HG03460 (cell line): ENCODE results near the gene ACBD6.

Source experiments
- ATAC-seq: cut with Tn5 transposase; IDR thresholded peaks from one replicate; pipeline ENCODE4 v1.9.1; 2021; ENCODE audit not compliant: unreplicated experiment

The ACBD6 gene

GRCh38 chr1:180311011-180311730, 191.2 kb downstream of the ACBD6 start:
- ATAC-seq = no peak

DNA sequence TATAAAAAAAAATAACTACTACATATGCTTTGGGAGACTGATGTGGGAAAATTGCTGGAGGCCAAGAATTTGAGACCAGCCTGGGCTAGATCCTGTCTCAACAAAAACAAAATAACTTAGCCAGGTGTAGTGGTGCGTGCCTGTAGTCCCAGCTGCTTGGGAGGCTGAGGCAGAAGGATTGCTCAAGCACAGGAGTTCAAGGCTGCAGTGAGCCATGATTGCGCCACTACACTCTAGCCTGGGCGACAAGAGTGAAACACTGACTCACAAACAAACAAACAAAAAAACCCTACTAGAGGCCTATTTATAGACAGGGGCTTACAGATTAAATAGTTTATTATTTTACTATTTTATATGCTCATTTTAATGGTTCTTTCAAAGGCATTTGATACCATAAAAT, 192.3 kb downstream of the ACBD6 start:
- no peak for ATAC-seq

GRCh38 chr1:180309338-180309737, 193.0 kb downstream of the ACBD6 start:
- ATAC-seq = no peak

DNA sequence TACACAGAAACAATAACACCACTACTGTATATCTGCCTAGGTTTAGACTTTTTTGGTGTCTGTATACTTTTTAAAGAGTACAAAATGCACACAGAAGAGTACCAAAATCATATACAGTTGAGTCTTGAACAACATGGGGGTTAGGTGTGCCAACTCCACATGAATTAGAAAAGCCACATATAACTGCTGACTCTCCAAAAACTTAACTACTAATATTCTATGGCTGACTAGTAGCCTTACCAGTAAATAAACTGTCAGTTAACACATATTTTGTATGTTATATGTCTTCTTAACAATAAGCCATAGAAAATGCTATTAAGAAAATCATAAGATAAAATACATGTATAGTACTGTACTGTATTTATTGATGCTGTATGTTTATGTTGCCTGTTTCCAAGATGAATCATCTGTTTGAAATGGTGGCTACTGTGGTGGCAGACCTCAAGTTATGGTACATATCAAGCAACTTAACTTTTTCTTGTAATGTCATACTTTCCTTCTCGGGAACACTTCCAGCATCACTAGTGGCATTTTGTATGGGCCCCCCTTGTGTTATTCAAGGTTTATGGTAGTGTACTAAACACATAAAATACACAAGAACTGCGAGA, 201.1 kb downstream of the ACBD6 start:
- no peak for ATAC-seq

DNA sequence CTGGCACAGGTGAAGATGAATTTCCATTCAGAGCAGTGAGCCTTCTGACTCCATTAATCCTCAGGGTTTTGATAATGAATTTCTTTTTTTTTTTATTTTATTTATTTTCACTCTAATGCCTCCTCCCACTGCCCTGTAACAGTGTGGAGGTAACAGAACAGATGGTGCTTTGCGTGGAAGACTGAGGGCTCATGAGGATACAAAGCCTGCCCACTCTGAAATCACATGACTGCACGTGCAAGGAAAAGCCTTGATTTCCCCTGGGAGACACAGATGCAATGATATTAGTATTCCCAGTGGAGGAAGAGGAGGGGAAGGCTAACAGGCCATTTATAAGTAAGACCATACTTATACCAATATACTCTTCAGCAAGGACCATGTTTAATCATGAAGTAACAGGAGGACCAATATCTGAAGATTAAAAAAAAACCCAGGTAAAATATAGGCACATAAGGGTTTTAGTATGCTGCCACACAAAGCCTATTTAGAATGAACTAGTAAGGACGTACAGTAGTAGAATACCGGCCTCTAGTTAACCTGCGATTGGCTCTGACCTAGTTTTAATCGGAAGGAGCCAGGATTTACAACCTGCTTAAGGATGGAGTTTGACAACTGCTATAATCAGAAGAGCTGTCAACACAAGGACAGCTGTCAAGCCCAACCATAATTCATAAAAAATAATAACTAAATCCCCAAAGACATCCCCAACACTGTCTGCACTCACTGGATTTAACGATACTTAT, 202.7 kb downstream of the ACBD6 start:
- ATAC-seq = no peak

DNA sequence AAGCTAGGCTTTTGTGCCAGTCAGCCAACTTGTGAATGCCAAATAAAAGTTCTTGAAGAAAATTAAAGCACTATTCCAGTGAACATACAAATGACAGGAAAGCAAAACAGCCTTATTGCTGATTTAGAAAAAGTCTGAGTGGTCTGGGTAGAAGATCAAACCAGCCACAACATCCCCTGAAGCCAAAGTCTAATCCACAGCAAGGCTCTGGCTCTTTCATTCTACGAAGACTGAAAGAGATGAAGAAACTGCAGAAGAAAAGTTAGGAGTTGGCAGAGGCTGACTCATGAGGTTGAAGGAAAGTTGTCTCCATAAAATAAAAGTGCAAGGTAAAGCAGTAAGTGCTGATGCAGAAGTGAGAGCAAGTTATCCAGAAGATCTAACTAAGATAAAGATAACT, 206.4 kb downstream of the ACBD6 start:
- no peak for ATAC-seq

DNA sequence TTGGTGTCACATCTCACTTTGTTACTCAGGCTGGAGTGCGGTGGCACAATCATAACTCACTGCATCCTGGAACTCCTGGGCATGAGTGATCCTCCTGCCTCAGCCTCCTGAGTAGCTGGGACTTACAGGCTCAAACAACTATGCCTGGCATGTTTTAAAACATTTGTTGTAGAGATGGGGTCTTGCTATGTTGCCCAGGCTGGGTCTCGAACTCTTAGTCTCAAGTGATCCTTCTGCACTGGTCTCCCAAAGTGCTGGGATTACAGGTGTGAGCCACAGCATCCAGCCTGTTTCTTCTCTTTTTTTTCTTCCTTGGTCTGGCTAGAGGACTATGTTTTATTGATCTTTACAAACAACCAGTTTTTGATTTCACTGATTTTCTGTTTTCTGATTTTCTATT, 207.7 kb downstream of the ACBD6 start:
- ATAC-seq = no peak

GRCh38 chr1:180291004-180291403, 211.4 kb downstream of the ACBD6 start:
- ATAC-seq = no peak

GRCh38 chr1:180290265-180291001, 211.9 kb downstream of the ACBD6 start:
- no peak for ATAC-seq

GRCh38 chr1:180288940-180289339, 213.4 kb downstream of the ACBD6 start:
- ATAC-seq = no peak

GRCh38 chr1:180287988-180288705, 214.2 kb downstream of the ACBD6 start:
- no peak for ATAC-seq

DNA sequence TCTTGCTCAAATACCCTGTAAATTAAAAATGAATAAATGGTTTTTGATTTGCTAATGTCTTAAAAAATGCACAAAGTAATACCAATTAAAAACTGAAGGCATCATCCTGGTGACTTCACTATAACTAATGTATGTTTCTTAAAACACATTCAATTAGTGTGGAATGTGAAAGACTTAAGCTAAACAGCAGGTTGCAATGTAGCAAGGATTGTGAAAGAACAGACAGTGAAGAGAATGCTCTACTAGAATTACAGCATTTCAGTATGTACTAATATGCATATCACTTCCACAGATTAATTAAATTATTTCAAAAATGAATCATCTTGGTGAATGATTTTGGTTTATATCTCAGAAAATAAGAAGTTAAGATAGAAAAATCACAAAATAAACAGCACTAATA, 216.0 kb downstream of the ACBD6 start:
- no peak for ATAC-seq

DNA sequence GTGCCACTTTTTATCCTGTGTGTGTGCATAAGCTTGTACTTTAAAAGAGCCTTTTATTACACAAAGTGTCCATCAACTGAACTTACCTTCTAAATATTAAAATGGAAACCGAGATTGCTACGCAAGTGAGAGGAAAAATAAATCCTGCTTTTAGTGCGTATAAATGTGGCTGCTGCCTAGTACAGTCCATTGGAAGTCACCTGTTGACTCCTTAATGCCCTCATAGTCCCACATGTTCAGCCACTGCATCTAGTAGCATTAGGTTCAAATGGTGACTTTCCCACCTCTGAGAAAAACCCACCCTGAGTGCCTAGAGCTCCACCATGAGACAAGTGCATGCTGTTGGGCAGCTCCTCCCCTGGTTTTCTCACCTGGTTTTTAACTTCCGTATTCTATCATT, 219.3 kb downstream of the ACBD6 start:
- no peak for ATAC-seq

GRCh38 chr1:180282401-180283044, 219.9 kb downstream of the ACBD6 start:
- ATAC-seq = no peak

GRCh38 chr1:180281490-180281889, 220.9 kb downstream of the ACBD6 start:
- ATAC-seq = no peak

- ATAC-seq = peak; percentile 57
Measured at GRCh38 chr1:180280617-180281016, 221.8 kb downstream of the ACBD6 start.

- ATAC-seq = no peak
Measured at GRCh38 chr1:180279651-180280050, 222.7 kb downstream of the ACBD6 start.

GRCh38 chr1:180278596-180279395, 223.6 kb downstream of the ACBD6 start:
- ATAC-seq = no peak

GRCh38 chr1:180278194-180278515, 224.2 kb downstream of the ACBD6 start:
- no peak for ATAC-seq
